ENCODE results near the gene SPDL1. TPM values are rescaled to one million over a fixed set of nuclear protein-coding genes. Genes with fewer than 3 reads are reported as not detected.

The SPDL1 gene
- total RNA-seq, 1 donor from 2014 or later = 3.5 TPM

- intact Hi-C loops (cut with micrococcal nuclease) = no loop called here
- DNase-seq = no peak
- no peak for ATAC-seq
Observed at GRCh38 chr5:169653091-169653490, 69.5 kb downstream of the SPDL1 start.

Other genes starting within 250 kb of the SPDL1 start
- 7.5 TPM for gene DOCK2, start 53.5 kb downstream of the SPDL1 start, total RNA-seq